ENCODE measurements around the gene PVALEF.

The PVALEF gene

GRCh38 chr17:81165246-81166032 is at the start of gene PVALEF:
PVALEF (plus strand) TSS chr17:81165507; CDS start chr17:81181227, 15,720 bp downstream.
- DNase-seq (ENCODE audit: low read depth in 2 of 2), result no peak

GRCh38 chr17:81115749-81116464 is 49.4 kb upstream of the PVALEF start:
- DNase-seq (ENCODE audit: low read depth in 2 of 2), result no peak

DNA sequence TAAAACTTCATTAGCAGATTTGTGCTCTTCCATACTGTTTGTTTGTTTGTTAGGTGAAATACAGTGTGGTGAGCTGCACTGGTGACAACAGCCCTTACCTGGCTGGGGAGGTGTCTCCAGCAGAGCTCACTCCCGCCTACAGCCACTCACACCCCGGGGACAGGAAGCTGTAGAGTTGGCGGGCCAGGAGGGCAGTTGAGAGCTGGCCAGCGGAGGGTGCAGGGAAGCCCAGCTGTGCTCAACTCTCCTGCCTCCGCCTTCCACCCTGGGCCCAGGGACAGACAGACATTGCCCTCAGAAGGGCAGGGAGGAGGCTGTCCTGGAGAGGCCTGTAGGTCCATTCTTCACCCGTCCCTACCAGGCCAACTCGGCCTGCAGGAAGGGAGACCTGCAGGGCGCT is 48.6 kb upstream of the PVALEF start:
- no peak for DNase-seq (ENCODE audit: low read depth in 2 of 2)

DNA sequence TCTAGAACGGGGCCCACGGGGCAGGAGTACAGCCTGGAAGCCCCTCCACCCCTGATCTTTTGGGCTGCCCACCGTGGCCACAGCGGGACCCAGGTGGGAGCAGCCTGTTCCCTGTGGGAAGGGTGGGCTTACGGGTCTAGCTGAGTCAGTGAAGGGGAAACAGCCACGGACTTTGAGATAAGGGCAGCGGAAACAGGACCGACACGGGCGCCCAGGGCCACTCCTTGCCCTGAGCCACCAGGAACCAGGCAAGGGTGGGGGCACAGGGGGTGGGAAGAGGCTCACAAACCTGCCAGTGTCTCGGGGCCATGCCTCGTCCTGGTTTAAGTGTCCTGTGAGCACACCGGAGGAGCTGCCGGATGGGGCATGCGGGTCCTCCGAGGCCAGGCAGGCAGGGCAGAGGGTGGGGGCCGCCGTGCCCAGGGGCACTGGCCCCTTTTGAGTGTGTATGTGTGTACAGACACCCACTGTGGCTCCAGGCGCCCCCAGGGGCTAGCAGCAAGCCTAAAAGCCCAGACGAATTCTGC is 47.6 kb upstream of the PVALEF start:
- DNase-seq (ENCODE audit: low read depth in 2 of 2), result no peak

DNA sequence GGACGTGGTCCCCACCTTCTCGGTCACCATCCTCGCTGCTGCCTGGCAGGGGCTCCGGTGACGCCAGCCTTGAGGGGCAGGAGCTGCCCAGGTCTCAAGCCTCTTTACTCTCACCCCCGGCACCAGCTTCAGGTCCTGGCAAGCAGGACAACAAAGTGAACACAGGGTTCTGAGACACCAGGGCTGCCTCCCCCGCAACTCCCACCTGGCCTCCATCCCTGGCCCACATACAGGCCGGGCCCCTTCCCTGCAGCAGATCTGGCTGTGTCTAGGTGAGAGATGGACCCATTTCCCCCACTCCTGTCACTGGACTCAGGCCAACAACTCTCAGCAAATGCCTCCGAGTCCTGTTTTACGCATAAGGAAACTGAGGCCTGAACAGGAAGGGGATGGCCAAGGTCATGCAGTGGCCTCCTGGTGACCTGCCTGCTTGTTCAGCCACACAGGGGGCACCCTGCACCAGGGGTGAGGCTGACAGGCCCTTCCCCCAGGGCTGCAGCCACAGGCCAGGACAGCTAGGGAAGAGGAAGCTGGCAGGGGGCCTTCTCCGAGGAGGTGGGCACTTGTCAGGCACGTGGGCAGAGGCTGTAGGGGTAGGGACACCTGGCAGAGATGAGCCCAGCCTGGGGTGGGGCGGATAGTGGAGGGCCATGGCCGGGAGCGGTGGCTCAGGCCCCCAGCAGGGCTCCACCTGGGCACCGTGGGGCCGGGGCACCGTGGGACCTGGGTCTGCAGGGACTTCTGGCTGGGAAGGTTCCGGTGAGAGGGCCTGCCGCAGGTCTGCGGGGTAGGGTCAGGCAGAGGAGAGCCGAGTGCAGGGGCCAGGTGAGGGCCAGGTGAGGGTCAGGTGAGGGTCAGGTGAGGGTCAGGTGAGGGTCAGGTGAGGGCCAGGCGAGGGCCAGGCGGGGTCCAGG is 46.7 kb upstream of the PVALEF start:
- DNase-seq (ENCODE audit: low read depth in 2 of 2), result no peak

DNA sequence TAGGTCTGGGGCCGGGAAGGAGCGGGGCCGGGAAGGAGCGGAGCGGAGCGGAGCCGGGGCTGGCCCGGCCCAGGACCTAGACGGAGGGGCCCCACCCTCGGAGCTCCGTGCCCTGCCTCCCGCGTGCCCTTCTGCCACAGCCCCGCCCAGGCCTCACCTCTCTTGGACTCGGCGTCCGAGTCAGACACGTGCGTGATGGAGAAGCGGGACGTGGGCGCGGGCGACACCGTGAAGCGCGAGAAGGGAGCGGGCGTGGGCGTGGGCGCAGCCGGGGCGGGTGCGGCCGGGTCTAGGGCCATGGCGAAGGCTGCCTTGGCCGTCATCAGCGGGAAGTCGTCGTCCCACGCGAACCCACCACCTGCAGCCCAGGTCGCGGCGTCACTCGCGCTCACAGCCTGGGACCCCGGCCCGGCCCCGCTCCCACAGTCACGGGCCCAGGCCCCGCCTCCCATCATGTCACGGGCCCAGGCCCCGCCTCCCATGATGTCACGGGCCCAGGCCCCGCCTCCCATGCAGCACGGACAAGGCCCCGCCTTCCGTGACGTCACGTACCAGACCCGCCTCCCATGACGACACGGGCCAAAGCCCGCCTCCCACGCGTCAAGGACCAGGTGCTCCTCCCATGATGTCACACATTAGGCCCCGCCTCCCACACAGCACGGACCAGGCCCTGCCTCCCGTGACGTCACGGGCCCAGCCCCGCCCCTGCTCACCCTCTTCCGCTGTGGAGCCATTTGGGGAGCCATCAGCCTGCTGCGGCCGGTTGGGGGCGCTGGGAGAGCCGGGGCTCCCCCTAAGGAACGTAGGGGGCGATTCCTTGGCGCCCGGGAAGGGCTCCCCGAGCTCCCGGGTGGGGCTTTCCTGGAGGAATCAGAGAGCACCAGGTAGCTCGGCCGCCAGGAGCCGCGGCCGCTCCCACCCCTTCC is 45.8 kb upstream of the PVALEF start:
- peak; percentile 87 to 88 for DNase-seq (ENCODE audit: low read depth in 2 of 2)

- DNase-seq (ENCODE audit: low read depth in 2 of 2), result no peak
Observed at GRCh38 chr17:81120149-81120484, 45.2 kb upstream of the PVALEF start.

DNA sequence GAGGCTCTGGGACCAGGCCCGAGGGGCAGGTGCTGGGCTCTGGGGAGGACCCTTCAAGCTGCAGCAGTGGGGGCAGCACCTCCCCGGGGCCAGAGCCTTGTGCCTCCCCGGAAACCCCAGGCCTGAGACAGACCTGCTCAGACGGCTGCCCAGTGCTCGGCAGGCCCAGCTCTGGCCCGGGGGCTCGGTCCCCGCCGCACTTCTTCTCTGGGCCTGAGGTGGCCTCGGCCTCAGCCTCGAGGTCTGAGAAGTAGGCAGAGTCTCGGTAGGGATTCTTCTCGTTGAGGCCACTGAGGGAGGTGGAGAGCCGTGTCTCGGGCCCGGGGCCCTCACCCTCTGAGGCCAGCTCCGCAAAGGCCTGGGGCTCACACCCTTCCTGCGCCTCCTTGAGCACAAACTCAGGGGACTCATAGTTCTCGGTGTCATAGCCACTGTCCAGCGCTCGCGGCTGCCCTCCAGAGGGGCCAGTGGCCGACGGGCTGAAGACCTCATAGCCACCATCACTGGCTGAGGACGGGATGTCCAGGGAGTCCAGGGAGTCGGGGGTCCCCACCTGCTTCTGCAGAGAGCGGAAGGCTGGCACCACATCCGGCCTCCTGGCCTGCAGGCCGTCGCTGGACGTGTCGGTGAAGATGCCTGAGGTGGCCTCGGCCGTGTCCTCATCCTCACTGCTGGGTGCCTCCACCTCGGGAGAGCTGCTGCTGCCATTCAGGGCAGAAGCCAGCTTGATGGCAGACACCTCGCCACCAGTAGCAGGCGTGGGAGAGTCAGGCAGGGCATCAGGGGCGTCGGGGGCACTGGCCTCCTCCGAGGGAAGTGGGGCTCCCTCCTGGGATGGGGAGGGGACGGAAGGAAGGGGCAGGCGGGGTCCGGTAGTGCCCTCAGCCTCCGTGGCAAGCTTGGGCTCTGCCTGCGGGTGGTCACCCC is 44.3 kb upstream of the PVALEF start:
- no peak for DNase-seq (ENCODE audit: low read depth in 2 of 2)

DNA sequence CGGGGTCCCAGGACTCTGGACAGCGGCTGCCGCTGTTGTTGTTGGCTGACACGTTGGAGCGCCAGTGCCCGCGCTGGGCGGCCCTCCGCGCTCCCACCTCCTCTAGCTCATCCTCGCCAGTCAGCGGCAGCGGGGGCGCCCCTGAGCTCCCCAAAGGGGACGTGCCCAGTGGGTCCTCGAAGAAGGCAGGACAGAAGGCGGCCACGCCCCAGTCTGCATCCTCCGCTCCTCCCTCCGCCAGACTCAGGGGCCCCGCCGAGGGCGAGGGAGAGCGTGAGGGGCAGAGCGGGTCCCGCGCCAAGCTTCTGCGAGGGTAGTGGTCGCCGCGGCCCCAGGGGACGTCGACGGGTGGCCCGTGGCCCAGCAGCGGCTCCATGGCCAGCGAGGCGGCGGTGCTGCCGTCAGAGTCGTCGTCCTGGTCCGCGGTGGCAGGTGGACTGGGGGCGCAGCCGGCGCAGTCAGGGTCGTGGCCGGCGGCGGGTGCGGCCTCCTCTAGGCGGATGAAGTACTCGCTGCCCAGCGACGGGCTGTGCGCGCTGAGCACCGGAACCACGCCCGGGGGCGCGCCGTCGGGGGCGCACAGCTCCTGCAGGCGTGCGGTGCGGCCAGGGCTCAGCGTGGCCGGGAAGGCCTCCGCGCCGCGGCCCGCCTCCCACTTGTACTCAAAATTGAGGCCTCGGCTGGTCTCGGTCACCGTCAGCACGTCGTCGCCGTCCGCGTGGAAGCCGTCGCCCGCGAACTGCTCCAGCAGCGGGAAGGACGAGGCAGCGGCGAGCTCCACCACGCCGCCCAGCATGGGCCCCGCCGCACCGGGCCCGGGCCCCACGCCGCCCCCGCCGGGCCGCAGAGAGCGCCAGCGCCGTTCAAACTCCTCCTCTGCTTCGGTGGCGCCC is 43.2 kb upstream of the PVALEF start:
- DNase-seq (ENCODE audit: low read depth in 2 of 2), result no peak

- DNase-seq (ENCODE audit: low read depth in 2 of 2), result no peak
Observed at GRCh38 chr17:81123052-81124048, 42.0 kb upstream of the PVALEF start.

DNA sequence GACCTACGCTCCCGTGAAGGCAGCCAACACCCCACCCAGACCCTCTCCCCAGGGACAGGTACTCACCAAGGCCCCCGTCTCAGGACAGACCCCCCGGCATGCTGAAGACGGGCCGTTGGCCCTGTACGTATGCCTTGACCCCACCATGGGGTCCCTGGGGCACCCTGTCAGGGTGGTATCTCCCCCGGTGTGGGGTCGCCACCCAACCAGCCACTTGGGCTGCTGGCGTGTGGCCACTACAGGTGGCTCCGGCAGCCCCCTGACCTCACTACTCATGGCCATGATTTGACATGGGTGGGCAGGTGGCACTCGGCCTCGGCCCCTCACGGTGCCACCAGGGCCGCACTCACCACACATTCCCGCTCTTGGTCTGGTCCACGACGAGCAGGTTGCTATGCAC is 40.9 kb upstream of the PVALEF start:
- DNase-seq (ENCODE audit: low read depth in 2 of 2), result no peak

DNA sequence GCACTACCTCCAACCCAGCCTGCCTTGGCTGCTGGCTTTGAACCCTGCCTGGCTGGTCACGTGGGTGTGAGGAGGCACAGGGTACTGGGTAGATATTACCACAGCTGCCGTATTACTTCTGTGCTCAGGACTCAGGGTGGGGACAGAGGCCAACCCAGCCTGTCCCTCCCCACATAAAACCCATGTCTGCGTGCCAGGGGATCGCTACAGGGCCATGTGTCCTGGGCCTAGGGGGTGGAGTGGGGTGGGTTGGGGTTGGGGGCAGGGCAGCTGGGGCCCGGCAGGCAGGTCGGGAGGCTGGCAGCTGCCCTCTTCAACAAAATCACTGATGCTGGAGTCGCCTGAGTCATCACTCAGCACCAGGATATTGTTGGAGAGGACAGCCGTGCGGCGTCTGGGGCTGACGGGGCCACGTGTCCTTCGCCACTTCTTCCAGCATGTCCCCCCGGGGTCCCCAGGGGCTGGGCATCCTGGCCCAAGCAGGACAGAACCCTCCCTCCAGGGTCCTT is 39.7 kb upstream of the PVALEF start:
- DNase-seq (ENCODE audit: low read depth in 2 of 2), result no peak

DNA sequence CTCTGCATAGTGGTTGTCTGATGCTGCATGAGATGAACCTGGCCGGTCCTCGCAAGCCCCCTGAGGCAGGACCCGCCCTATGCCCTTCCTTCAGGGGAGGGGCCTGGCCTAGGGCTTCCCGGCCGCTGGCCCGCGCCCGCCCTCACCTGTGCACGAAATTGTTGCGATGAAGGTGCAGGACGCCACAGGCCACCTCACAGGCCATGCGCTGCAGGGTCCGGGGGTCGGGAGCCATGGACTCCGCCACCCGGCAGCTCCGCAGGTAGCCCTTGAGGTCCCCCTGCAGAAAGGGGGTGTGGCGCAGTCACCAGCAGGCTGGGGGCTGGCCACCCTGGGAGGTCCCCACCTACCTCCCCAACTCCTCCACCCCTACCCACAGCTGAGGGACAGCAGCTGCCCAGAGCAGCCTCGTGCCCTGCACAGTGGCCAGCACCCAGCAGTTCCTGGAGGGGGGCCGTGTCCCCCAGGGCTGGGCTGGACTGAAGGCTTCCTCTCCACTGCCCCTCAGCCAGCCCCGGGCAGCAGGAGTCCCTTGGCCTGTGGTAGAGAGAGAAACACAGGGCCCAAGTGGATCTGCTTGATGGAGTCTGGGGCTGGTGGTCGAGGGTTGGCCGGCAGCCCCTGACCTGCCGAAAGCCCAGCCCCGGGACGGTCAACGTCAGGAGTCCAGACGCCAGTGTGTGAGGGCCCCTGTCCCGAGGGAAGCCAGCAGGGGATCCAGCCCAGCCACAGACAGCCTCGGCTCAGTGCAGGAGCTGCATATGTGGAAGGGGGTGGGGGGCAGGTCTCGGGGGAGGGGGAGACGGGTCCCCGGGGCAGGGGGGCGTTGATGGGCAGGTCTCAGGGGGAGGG is 38.8 kb upstream of the PVALEF start:
- DNase-seq (ENCODE audit: low read depth in 2 of 2), result no peak

- no peak for DNase-seq (ENCODE audit: low read depth in 2 of 2)
Observed at GRCh38 chr17:81127133-81127455, 38.2 kb upstream of the PVALEF start.

DNA sequence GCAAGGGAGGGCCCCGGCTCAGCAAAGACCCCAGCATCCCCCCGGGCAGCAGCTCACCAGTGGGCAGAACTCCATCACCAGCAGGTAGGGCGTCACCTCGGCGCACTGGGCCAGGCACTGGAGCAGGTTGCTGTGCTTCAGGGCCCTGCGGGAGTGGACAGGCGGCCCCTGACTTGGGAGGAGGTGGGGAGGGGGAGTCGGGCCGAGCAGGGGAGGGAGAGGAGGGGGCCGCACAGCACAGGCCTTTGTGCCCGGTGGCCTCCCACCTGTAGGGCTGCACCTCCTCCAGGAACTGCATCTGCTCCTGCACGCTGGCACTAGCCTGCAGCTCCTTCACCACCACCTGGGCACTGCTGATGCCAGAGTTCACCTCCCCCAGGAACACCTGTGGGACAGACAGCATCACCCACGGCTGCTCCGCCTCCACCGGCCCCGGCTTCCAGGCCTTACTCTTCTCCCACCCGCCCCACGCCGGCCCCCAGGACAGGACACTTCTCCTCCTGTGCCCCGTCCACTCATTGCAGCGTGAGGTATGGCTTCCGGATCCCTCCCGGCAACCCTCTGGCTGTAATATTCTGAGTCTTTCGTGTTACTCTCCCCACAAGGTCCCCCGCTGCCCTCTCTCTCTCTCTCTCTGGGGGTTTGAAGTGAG is 37.7 kb upstream of the PVALEF start:
- DNase-seq (ENCODE audit: low read depth in 2 of 2), result no peak

DNA sequence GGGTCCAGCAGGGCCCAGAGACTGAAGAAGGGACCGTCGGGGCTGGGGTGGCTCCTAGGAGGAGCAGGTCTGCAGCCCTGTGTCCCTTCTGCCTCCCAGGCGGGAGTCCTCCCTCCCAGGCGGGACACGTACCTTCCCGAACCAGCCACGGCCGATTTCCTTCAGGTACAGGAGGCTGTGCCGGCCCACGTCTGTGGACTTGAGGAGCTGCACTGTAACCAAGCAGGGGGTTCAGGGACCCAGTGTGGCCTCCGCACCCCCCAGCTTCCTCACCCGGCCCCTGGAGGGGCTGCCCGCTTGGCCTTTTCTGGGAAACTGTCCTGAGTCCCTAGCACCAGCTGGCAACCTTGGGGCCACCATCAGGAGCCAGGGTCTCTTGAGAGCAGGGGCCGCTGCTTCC is 37.0 kb upstream of the PVALEF start:
- DNase-seq (ENCODE audit: low read depth in 2 of 2), result no peak
